GM19035 (cell line): ENCODE measurements around the gene LAMA3.

Source experiments
- ATAC-seq: cut with Tn5 transposase; IDR thresholded peaks from one replicate; pipeline ENCODE4 v1.9.1; 2021; ENCODE audit not compliant: unreplicated experiment

Gene LAMA3

GRCh38 chr18:23822590-23823385 is 133.5 kb downstream of the LAMA3 start:
- no peak for ATAC-seq

- ATAC-seq, result no peak
These were observed 135.0 kb downstream of the LAMA3 start for GRCh38 chr18:23824240-23824639.

GRCh38 chr18:23824669-23825068 is 135.4 kb downstream of the LAMA3 start:
- ATAC-seq, result no peak

GRCh38 chr18:23825496-23825895 is 136.2 kb downstream of the LAMA3 start:
- ATAC-seq, result no peak

- no peak for ATAC-seq
These were observed 136.7 kb downstream of the LAMA3 start for GRCh38 chr18:23825978-23826405.

- no peak for ATAC-seq
These were observed 137.8 kb downstream of the LAMA3 start for GRCh38 chr18:23826850-23827620.

GRCh38 chr18:23827681-23828080 is 138.4 kb downstream of the LAMA3 start:
- no peak for ATAC-seq

- peak; percentile 87 for ATAC-seq
These were observed 139.2 kb downstream of the LAMA3 start for GRCh38 chr18:23828426-23828825.

GRCh38 chr18:23832911-23833310 is 143.7 kb downstream of the LAMA3 start:
- ATAC-seq, result no peak

- ATAC-seq, result no peak
These were observed 144.5 kb downstream of the LAMA3 start for GRCh38 chr18:23833714-23834113.

GRCh38 chr18:23835091-23835490 is 145.8 kb downstream of the LAMA3 start:
- no peak for ATAC-seq

- ATAC-seq, result no peak
These were observed 146.3 kb downstream of the LAMA3 start for GRCh38 chr18:23835506-23835905.

- no peak for ATAC-seq
These were observed 148.3 kb downstream of the LAMA3 start for GRCh38 chr18:23837591-23837990.

- no peak for ATAC-seq
These were observed 149.0 kb downstream of the LAMA3 start for GRCh38 chr18:23838233-23838632.

GRCh38 chr18:23838801-23839366 is 149.6 kb downstream of the LAMA3 start:
- no peak for ATAC-seq

GRCh38 chr18:23842305-23842704 is 153.1 kb downstream of the LAMA3 start:
- no peak for ATAC-seq

GRCh38 chr18:23844991-23845680 is 155.9 kb downstream of the LAMA3 start:
- ATAC-seq, result no peak

GRCh38 chr18:23845988-23846630 is 156.9 kb downstream of the LAMA3 start:
- ATAC-seq, result no peak

- ATAC-seq, result no peak
These were observed 158.2 kb downstream of the LAMA3 start for GRCh38 chr18:23847321-23847986.

GRCh38 chr18:23849141-23849540 is 159.9 kb downstream of the LAMA3 start:
- ATAC-seq, result no peak
